ENCODE results near the gene CEP128. TPM values are rescaled to one million over a fixed set of nuclear protein-coding genes. Genes with fewer than 3 reads are reported as not detected.

Gene CEP128
- total and polyA plus RNA-seq, 2 experiments from 2014 or later: 7.6 to 17.6 TPM

- no peaks in the 10 kb centered on the region for H3K27me3 Mint-ChIP-seq (ENCODE audit: insufficient read depth, low read depth, poor library complexity)
- no peak overlapping the region for H2AFZ ChIP-seq
- H3K36me3 ChIP-seq (ENCODE audit: insufficient read depth): no peaks in the 10 kb centered on the region
- ATAC-seq: no peak
- H3K4me1 Mint-ChIP-seq: no peaks in the 10 kb centered on the region
- peaks cover 3% of the 10 kb centered on the region; the same call in 1 of the 3 replicates for H3K9me3 Mint-ChIP-seq
- H3K27me3 ChIP-seq (ENCODE audit: insufficient read depth): no peaks in the 10 kb centered on the region
- H3K4me1 ChIP-seq (ENCODE audit: insufficient read depth): no peaks in the 10 kb centered on the region
- no peak overlapping the region for H3K27ac ChIP-seq (ENCODE audit: low read depth)
- TF ChIP-seq CREB1 (CRISPR knock-in tag; IDR thresholded peaks at IDR 0.05; ENCODE audit: low read depth) (no peak), REST (IDR thresholded peaks at IDR 0.05; ENCODE audit: unreplicated experiment) (no peak), ZNF331 (CRISPR knock-in tag; IDR thresholded peaks at IDR 0.05; ENCODE audit: low read depth) (no peak), ZNF114 (CRISPR knock-in tag; IDR thresholded peaks at IDR 0.05) (no peak), EZH2 (IDR thresholded peaks at IDR 0.05; ENCODE audit: low read depth, unreplicated experiment) (no peak)
- no peak overlapping the region for H3K27ac Mint-ChIP-seq
- no peaks in the 10 kb centered on the region for H3F3A ChIP-seq (replicated peaks; ENCODE audit: low read depth)
- H3K4me3 ChIP-seq: no peak overlapping the region
- H3K79me2 ChIP-seq (replicated peaks; ENCODE audit: insufficient read depth): no peaks in the 10 kb centered on the region
- no peaks in the 10 kb centered on the region for H3K36me3 Mint-ChIP-seq (ENCODE audit: low read depth)
- H3K9me2 ChIP-seq (ENCODE audit: insufficient read depth): no peaks in the 10 kb centered on the region
- H3K4me2 ChIP-seq: no peak overlapping the region
- DNase-seq (ENCODE audit: low spot score): no peak
- H4K20me1 ChIP-seq (replicated peaks; ENCODE audit: insufficient read depth): no peaks in the 10 kb centered on the region
- no peak overlapping the region for H3K4me3 Mint-ChIP-seq
Measured at GRCh38 chr14:80585506-80585835, 356.1 kb downstream of the CEP128 start.

- no peak overlapping the region for H3K4me3 ChIP-seq
- H3K79me2 ChIP-seq (replicated peaks; ENCODE audit: insufficient read depth): no peaks in the 10 kb centered on the region
- no peaks in the 10 kb centered on the region for H3K9me2 ChIP-seq (ENCODE audit: insufficient read depth)
- Mint-ChIP-seq H3K4me3 (no peak overlapping the region), H3K9me3 (no peaks in the 10 kb centered on the region), H3K4me1 (no peaks in the 10 kb centered on the region; the same call in 2 of the 3 replicates), H3K27me3 (ENCODE audit: insufficient read depth, low read depth, poor library complexity) (no peaks in the 10 kb centered on the region), H3K27ac (no peak overlapping the region), H3K36me3 (ENCODE audit: low read depth) (no peaks in the 10 kb centered on the region)
- peaks cover 3% of the 10 kb centered on the region; the same call in 1 of the 2 replicates for H3K4me1 ChIP-seq (ENCODE audit: insufficient read depth)
- H4K20me1 ChIP-seq (replicated peaks; ENCODE audit: insufficient read depth): no peaks in the 10 kb centered on the region
- DNase-seq (ENCODE audit: low spot score) (no peak), ATAC-seq (no peak)
- H3K36me3 ChIP-seq (ENCODE audit: insufficient read depth): no peaks in the 10 kb centered on the region
- H3K4me2 ChIP-seq: no peak overlapping the region
- no peaks in the 10 kb centered on the region for H3F3A ChIP-seq (replicated peaks; ENCODE audit: low read depth)
- H3K27me3 ChIP-seq (ENCODE audit: insufficient read depth): no peaks in the 10 kb centered on the region
- H2AFZ ChIP-seq: no peak overlapping the region
- no peak overlapping the region for H3K27ac ChIP-seq (ENCODE audit: low read depth)
- TF ChIP-seq STAT1 (IDR thresholded peaks at IDR 0.05; ENCODE audit: unreplicated experiment): no peak
- no peak for TF ChIP-seq EZH2 (IDR thresholded peaks at IDR 0.05; ENCODE audit: low read depth, unreplicated experiment)
- TF ChIP-seq CREB1 (CRISPR knock-in tag; IDR thresholded peaks at IDR 0.05; ENCODE audit: low read depth): no peak
- TF ChIP-seq ZNF114 (CRISPR knock-in tag; IDR thresholded peaks at IDR 0.05): no peak
- TF ChIP-seq ZNF462 (CRISPR knock-in tag; IDR thresholded peaks at IDR 0.05): no peak
- no peak for TF ChIP-seq ZNF331 (CRISPR knock-in tag; IDR thresholded peaks at IDR 0.05; ENCODE audit: low read depth)
- TF ChIP-seq EZH2phosphoT487 (IDR thresholded peaks at IDR 0.05; ENCODE audit: unreplicated experiment): no peak
- TF ChIP-seq ETS1 (IDR thresholded peaks at IDR 0.05): no peak
- TF ChIP-seq POLR2AphosphoS5 (IDR thresholded peaks at IDR 0.05; ENCODE audit: low read depth): no peak
Measured at GRCh38 chr14:80584744-80585505, 356.6 kb downstream of the CEP128 start.
